Hepatocyte (in vitro differentiated cells): Measurements from ENCODE around the gene RAB12.

Experiments used
- CTCF ChIP-seq: fragments of 200-600 bp; sonication (generic); IDR thresholded peaks from 2 replicates; pipeline ENCODE4 v1.5.1; 2016; ENCODE audit warnings: antibody characterized with exemption, mild to moderate bottlenecking; ENCODE audit not compliant: poor library complexity
- EZH2 ChIP-seq: fragments of 200-600 bp; sonication (generic); IDR thresholded peaks from 2 replicates; pipeline ENCODE4 v1.6.1; 2016; ENCODE audit warnings: antibody characterized with exemption, mild to moderate bottlenecking, borderline replicate concordance

DNA sequence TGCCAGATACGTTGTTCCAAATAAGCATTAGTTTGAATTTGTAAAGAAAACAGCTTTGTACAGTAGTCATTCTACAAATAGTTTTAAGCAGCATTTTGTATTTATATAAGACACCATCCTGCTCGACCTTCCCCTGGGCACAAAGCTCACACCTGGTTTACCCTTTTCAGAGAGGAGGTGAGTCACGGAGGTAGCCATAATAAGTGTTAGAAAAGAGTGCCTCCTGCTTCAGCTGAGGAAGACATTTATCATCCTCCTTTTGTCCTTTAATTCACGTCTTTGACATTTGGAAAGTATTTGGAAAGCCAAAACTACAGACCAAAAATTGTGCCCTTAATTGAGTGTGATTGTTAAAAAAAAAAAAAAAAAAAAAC, 6.8 kb downstream of the RAB12 start:
- TF ChIP-seq CTCF, result no peak
- TF ChIP-seq EZH2, result no peak
